HepG2 (cell line): ENCODE data around the gene SLC23A2. TPM values are rescaled to one million over a fixed set of nuclear protein-coding genes. Genes with fewer than 3 reads are reported as not detected.

ENCODE experiments used
- ATAC-seq: fragments of 200-7000 bp; cut with Tn5 transposase; 3 replicates; pipeline ENCODE4 v1.9.1; 2020; ENCODE audit warnings: mild to moderate bottlenecking, moderate library complexity
- BruUV-seq: library from RNA; stranded (reverse); fragments of 400-500 nt; replicated peaks from 2 replicates; lab custom pipeline; 2021; lab: Mats Ljungman, UMichigan
- CTCF ChIA-PET: fragments of 300-600 bp; formaldehyde crosslinking; extraction: SDS; loops from one replicate; lab custom pipeline; 2021; ENCODE audit warnings: low total read pairs, inconsistent platforms, low intra/inter-chr PET ratio; lab: Yijun Ruan, JAX
- POLR2A ChIA-PET: fragments of 350-600 bp; sonication (Branson Sonifier 250); formaldehyde crosslinking; loops from one replicate; lab custom pipeline; 2020; ENCODE audit warnings: antibody characterized with exemption, inconsistent platforms; lab: Yijun Ruan, JAX
- DNase-seq: peaks from one replicate; pipeline ENCODE4 v3.0.0-alpha.2; 2015; ENCODE audit warnings: low spot score
- FAIRE-seq: peaks from 3 replicates; lab custom pipeline; 2011; peaks lifted over from hg19 to GRCh38; lab: Jason Lieb, UNC
- H2AFZ ChIP-seq: one replicate; pipeline ENCODE4 v1.6.1; 2011; ENCODE audit warnings: low read length, inconsistent platforms
- H3K27ac ChIP-seq: fragments of 300-600 bp; 3 replicates; pipeline ENCODE4 v1.8.0; 2011; ENCODE audit warnings: mixed run types, mild to moderate bottlenecking, mixed read lengths, low read length, inconsistent platforms; ENCODE audit not compliant: insufficient read depth; ENCODE audit errors: extremely low read length
- H3K27me3 ChIP-seq, 2 experiments: fragments of 200-600 bp in 1 of 2; 2 replicates in 1 of 2; 3 replicates in 1 of 2; pipeline versions ENCODE4 v1.6.0 to v1.8.0; 2011; ENCODE audit warnings: low read length in 2 of 2, mild to moderate bottlenecking in 2 of 2, moderate library complexity in 2 of 2, inconsistent platforms in 1 of 2; ENCODE audit not compliant: insufficient read depth in 2 of 2, control insufficient read depth in 1 of 2
- H3K36me3 ChIP-seq, 2 experiments: fragments of 200-600 bp in 1 of 2; replicated peaks in 1 of 2; 2 replicates in 1 of 2; 3 replicates in 1 of 2; pipeline versions ENCODE4 v1.5.1 to v1.8.0; 2011; ENCODE audit warnings: low read length in 2 of 2, inconsistent platforms in 1 of 2; ENCODE audit not compliant: insufficient read depth in 2 of 2, control insufficient read depth in 1 of 2
- H3K4me1 ChIP-seq: 2 replicates; pipeline ENCODE4 v1.5.1; 2012; ENCODE audit warnings: low read length, inconsistent platforms; ENCODE audit not compliant: insufficient read depth
- H3K4me2 ChIP-seq: 2 replicates; pipeline ENCODE4 v1.6.0; 2011; ENCODE audit warnings: low read depth, low read length, inconsistent platforms
- H3K4me3 ChIP-seq, 3 experiments: fragments of 200-600 bp in 1 of 3; sonication (generic), shearing (Covaris generic) in 1 of 3; replicated peaks in 1 of 3; 2 replicates each; pipeline ENCODE4 v1.5.1; 2011 to 2016; ENCODE audit warnings: low read length in 3 of 3, inconsistent platforms in 2 of 3, low read depth in 2 of 3, mild to moderate bottlenecking in 2 of 3, control low read depth in 1 of 3, mixed read lengths in 1 of 3; ENCODE audit not compliant: insufficient read depth in 1 of 3
- H3K79me2 ChIP-seq: one replicate; pipeline ENCODE4 v1.6.1; 2011; ENCODE audit warnings: low read length, inconsistent platforms; ENCODE audit not compliant: insufficient read depth
- H3K9ac ChIP-seq: 2 replicates; pipeline ENCODE4 v1.6.0; 2011; ENCODE audit warnings: mild to moderate bottlenecking, low read depth, low read length, inconsistent platforms; ENCODE audit not compliant: insufficient read depth
- H3K9me3 ChIP-seq: 2 replicates; pipeline ENCODE4 v1.5.1; 2012; ENCODE audit warnings: mild to moderate bottlenecking, low read length
- H4K20me1 ChIP-seq: 2 replicates; pipeline ENCODE4 v1.6.0; 2011; ENCODE audit warnings: inconsistent platforms, mild to moderate bottlenecking, low read length, moderate library complexity; ENCODE audit not compliant: insufficient read depth
- ATF3 ChIP-seq: sonication (generic); formaldehyde crosslinking; IDR thresholded peaks from 2 replicates; pipeline ENCODE4 v1.4.0; 2020; ENCODE audit warnings: missing genetic modification reagents
- ERF ChIP-seq: IDR thresholded peaks from 2 replicates; pipeline ENCODE4 v1.6.1; 2018; ENCODE audit warnings: missing biosample characterization, missing genetic modification reagents
- RELA ChIP-seq: sonication (generic); formaldehyde crosslinking; IDR thresholded peaks from 2 replicates; pipeline ENCODE4 v1.4.0; 2020; ENCODE audit warnings: missing genetic modification reagents
- SP4 ChIP-seq: sonication (generic); formaldehyde crosslinking; IDR thresholded peaks from 2 replicates; pipeline ENCODE4 v1.8.1; 2023; ENCODE audit warnings: mild to moderate bottlenecking, missing genetic modification reagents
- TEAD2 ChIP-seq: sonication (generic); formaldehyde crosslinking; IDR thresholded peaks from 2 replicates; pipeline ENCODE4 v1.9.0; 2021; ENCODE audit warnings: missing genetic modification reagents
- ZBTB20 ChIP-seq: sonication (generic); formaldehyde crosslinking; IDR thresholded peaks from 2 replicates; pipeline ENCODE4 v1.8.1; 2023; ENCODE audit warnings: missing genetic modification reagents, low read depth, mild to moderate bottlenecking, borderline replicate concordance
- ZBTB38 ChIP-seq: sonication (generic); formaldehyde crosslinking; IDR thresholded peaks from 2 replicates; pipeline ENCODE4 v1.5.1; 2020; ENCODE audit warnings: mild to moderate bottlenecking, missing genetic modification reagents
- ZFP36L2 ChIP-seq: sonication (generic); formaldehyde crosslinking; IDR thresholded peaks from 2 replicates; pipeline ENCODE4 v1.4.0; 2020; ENCODE audit warnings: missing genetic modification reagents
- ZNF30 ChIP-seq: sonication (generic); formaldehyde crosslinking; IDR thresholded peaks from 2 replicates; pipeline ENCODE4 v1.5.0; 2020; ENCODE audit warnings: mild to moderate bottlenecking, missing genetic modification reagents
- ZNF354B ChIP-seq: sonication (generic); formaldehyde crosslinking; IDR thresholded peaks from 2 replicates; pipeline ENCODE4 v1.8.0; 2022; ENCODE audit warnings: mild to moderate bottlenecking, missing genetic modification reagents
- ZNF407 ChIP-seq: sonication (generic); formaldehyde crosslinking; IDR thresholded peaks from one replicate; pipeline ENCODE4 v1.5.1; 2020; ENCODE audit warnings: mild to moderate bottlenecking, missing genetic modification reagents; ENCODE audit errors: not compliant biosample characterization
- ZNF562 ChIP-seq: sonication (generic); formaldehyde crosslinking; IDR thresholded peaks from 2 replicates; pipeline ENCODE4 v1.8.0; 2022; ENCODE audit warnings: missing genetic modification reagents, borderline replicate concordance
- WGBS: methylation state at CpG from one replicate; pipeline ENCODE4 v1.1.6; 2017; ENCODE audit warnings: low lambda C conversion rate; 5-methylcytosine and 5-hydroxymethylcytosine counted together
- in situ Hi-C: cut with HindIII; loops from 2 replicates; pipeline ENCODE4 v1.10.0; 2017; ENCODE audit warnings: low pct_unique_long_range_greater_than_20kb; ENCODE audit not compliant: extremely low pct_ligation_motif_present
- intact Hi-C: fragments of 100-400 bp; cut with micrococcal nuclease; formaldehyde crosslinking; loops from one replicate; pipeline ENCODE4 v1.10.0; 2022; ENCODE audit not compliant: unreplicated experiment
- polyA plus RNA-seq, 8 experiments: library from polyadenylated mRNA; depleted of rRNA in 3 of 8; stranded (reverse) in 7 of 8; unstranded in 1 of 8; fragments of >200 nt; fragmentation: Illumina TruSeq in 4 of 8; extraction: Trizol in 4 of 8; gene quantifications; 2 replicates each; pipeline versions ENCODE4 v1.2.1 to v1.2.3, GENCODE V29; 2011 to 2016; ENCODE audit warnings: low read depth in 4 of 8, missing spikeins in 1 of 8, mixed read lengths in 1 of 8; ENCODE audit not compliant: insufficient read depth in 1 of 8
- total RNA-seq, 5 experiments: library from RNA; depleted of rRNA; stranded (reverse); fragments of >200 nt; fragmentation: Illumina TruSeq; extraction: Trizol; gene quantifications; 2 replicates each; pipeline ENCODE4 v1.2.3, GENCODE V29; 2016; ENCODE audit warnings: low read depth in 1 of 5
- TF ChIP-seq, protein P1 (sequence below): sonication (generic); formaldehyde crosslinking; IDR thresholded peaks from 2 replicates; pipeline ENCODE4 v1.8.0; 2022; ENCODE audit warnings: missing genetic modification reagents, low read depth, mild to moderate bottlenecking, borderline replicate concordance
- TF ChIP-seq, protein P2 (sequence below): sonication (generic); formaldehyde crosslinking; IDR thresholded peaks from 2 replicates; pipeline ENCODE4 v1.4.0; 2020; ENCODE audit warnings: missing genetic modification reagents, borderline replicate concordance

The SLC23A2 gene
- total and polyA plus RNA-seq, 2 of the 13 experiments (the other 11 are each of a cell fraction or from before 2014, with no cell fraction given) = 42.2 to 51.2 TPM

GRCh38 chr20:4936392-4936850, 64.9 kb downstream of the SLC23A2 start:
- ATAC-seq = no peak
- peaks cover 31% of the 10 kb centered on the region for H3K4me1 ChIP-seq
- POLR2A ChIA-PET = no interaction called here
- H3K36me3 ChIP-seq = peaks cover 10 to 17% of the 10 kb centered on the region in 2 experiments; a peak in 4 of 5 replicates
- no peaks in the 10 kb centered on the region for H3K27me3 ChIP-seq
- FAIRE-seq = no peak
- BruUV-seq = no TSS peak
- in situ Hi-C loops (no loop called here), intact Hi-C loops (no loop called here)
- DNase-seq = no peak
- H3K79me2 ChIP-seq = peaks cover 14% of the 10 kb centered on the region
- H4K20me1 ChIP-seq = peaks cover 15% of the 10 kb centered on the region
- peak overlapping the region; percentile 79 for H3K27ac ChIP-seq
- H3K4me3 ChIP-seq = peak overlapping the region in 1 of 3 experiments; percentile 33; a peak in 2 of 6 replicates
- no peaks in the 10 kb centered on the region for H3K9me3 ChIP-seq
- H3K4me2 ChIP-seq = peak overlapping the region; percentile 69
- no peak overlapping the region for H2AFZ ChIP-seq
- peak overlapping the region; percentile 53 for H3K9ac ChIP-seq
- WGBS = 93% methylated on average over 6 of the region's 6 CpGs
- CTCF ChIA-PET = no interaction called here
- TF ChIP-seq ZBTB38 (CRISPR knock-in tag) (peak; percentile 85), SP4 (0 out of 2 replicates have a peak, but pooled peaks have one; percentile 59), TEAD2 (CRISPR knock-in tag) (no peak), ZNF354B (no peak), ZNF30 (no peak), ZNF407 (CRISPR knock-in tag) (no peak), RELA (no peak), ZNF562 (CRISPR knock-in tag) (no peak), ATF3 (no peak), ERF (CRISPR knock-in tag) (no peak), ZBTB20 (CRISPR knock-in tag) (0 out of 2 replicates have a peak, but pooled peaks have one; percentile 11), ZFP36L2 (CRISPR knock-in tag) (no peak)
- TF ChIP-seq, protein P1, sequence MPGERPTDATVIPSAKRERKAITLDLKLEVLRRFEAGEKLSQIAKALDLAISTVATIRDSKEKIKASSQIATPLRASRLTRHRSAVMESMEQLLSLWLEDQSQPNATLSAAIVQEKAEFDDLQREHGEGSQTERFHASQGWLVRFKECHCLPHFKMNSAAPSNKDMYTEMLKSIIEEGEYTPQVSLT = no peak
- TF ChIP-seq, protein P2, sequence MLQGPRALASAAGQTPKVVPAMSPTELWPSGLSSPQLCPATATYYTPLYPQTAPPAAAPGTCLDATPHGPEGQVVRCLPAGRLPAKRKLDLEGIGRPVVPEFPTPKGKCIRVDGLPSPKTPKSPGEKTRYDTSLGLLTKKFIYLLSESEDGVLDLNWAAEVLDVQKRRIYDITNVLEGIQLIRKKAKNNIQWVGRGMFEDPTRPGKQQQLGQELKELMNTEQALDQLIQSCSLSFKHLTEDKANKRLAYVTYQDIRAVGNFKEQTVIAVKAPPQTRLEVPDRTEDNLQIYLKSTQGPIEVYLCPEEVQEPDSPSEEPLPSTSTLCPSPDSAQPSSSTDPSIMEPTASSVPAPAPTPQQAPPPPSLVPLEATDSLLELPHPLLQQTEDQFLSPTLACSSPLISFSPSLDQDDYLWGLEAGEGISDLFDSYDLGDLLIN (CRISPR knock-in tag) = 0 out of 2 replicates have a peak, but pooled peaks have one; percentile 17
